Activated T-helper 1 cell treated with anti-CD3 and anti-CD28 coated beads, Interleukin-2, amount 50 U/mL, for 16 hours (primary cell): ENCODE data around the gene HAPLN3.

ENCODE experiments used
- DNase-seq, 2 donors: peaks; one replicate each; pipeline ENCODE4 v3.0.0-alpha.2; 2020; ENCODE audit warnings: low read depth in 1 of 2, low spot score in 1 of 2

HAPLN3 gene

GRCh38 chr15:88865498-88866099, 29.7 kb downstream of the HAPLN3 start:
- DNase-seq, result no peak

- DNase-seq, result no peak
Observed at GRCh38 chr15:88864861-88865497, 30.4 kb downstream of the HAPLN3 start.

GRCh38 chr15:88863412-88863811, 31.9 kb downstream of the HAPLN3 start:
- no peak for DNase-seq

- no peak for DNase-seq
Observed at GRCh38 chr15:88860212-88860611, 35.1 kb downstream of the HAPLN3 start.

GRCh38 chr15:88859550-88859949, 35.8 kb downstream of the HAPLN3 start:
- no peak for DNase-seq

GRCh38 chr15:88858934-88859333, 36.4 kb downstream of the HAPLN3 start:
- DNase-seq, result no peak

GRCh38 chr15:88852476-88852875, 42.9 kb downstream of the HAPLN3 start:
- DNase-seq, result no peak

GRCh38 chr15:88849376-88850072, 45.8 kb downstream of the HAPLN3 start:
- DNase-seq, result no peak

GRCh38 chr15:88848203-88848602, 47.1 kb downstream of the HAPLN3 start:
- no peak for DNase-seq

GRCh38 chr15:88847144-88847543, 48.2 kb downstream of the HAPLN3 start:
- no peak for DNase-seq

GRCh38 chr15:88845616-88846015, 49.7 kb downstream of the HAPLN3 start:
- no peak for DNase-seq

GRCh38 chr15:88844749-88845386, 50.5 kb downstream of the HAPLN3 start:
- no peak for DNase-seq

GRCh38 chr15:88843334-88843733, 52.0 kb downstream of the HAPLN3 start:
- no peak for DNase-seq

GRCh38 chr15:88842156-88842555, 53.2 kb downstream of the HAPLN3 start:
- no peak for DNase-seq

GRCh38 chr15:88841236-88841635, 54.1 kb downstream of the HAPLN3 start:
- DNase-seq, result no peak

GRCh38 chr15:88839961-88840360, 55.4 kb downstream of the HAPLN3 start:
- DNase-seq, result no peak

GRCh38 chr15:88839146-88839545, 56.2 kb downstream of the HAPLN3 start:
- no peak for DNase-seq

- DNase-seq, result no peak
Observed at GRCh38 chr15:88838667-88839066, 56.7 kb downstream of the HAPLN3 start.

GRCh38 chr15:88835646-88836045, 59.7 kb downstream of the HAPLN3 start:
- no peak for DNase-seq

GRCh38 chr15:88835119-88835518, 60.2 kb downstream of the HAPLN3 start:
- DNase-seq, result no peak

- peak in 1 of 2 donors; percentile 4 for DNase-seq
Observed at GRCh38 chr15:88834211-88834812, 61.0 kb downstream of the HAPLN3 start.

- no peak for DNase-seq
Observed at GRCh38 chr15:88833731-88834100, 61.6 kb downstream of the HAPLN3 start.
